ENCODE results near the gene KDM2B. TPM values are rescaled to one million over a fixed set of nuclear protein-coding genes. Genes with fewer than 3 reads are reported as not detected.
A peak's percentile ranks its signal among the peaks of the same experiment; 100 is the strongest.

The KDM2B gene
- polyA plus RNA-seq, 1 experiment: 15.0 TPM

- ChIA-PET CTCF (interaction anchor here (0.7 to 1.8 kb wide), 5 partner anchors 28 to 77 kb away, joined by 3 to 18 read pairs (median 4); no protein-coding TSS in a partner anchor), POLR2A (no interaction called here)
- no peaks in the 10 kb centered on the region for H3K27me3 ChIP-seq (ENCODE audit: control insufficient read depth, insufficient read depth, low read length)
- peak overlapping the region; percentile 57 for H3K4me3 ChIP-seq (ENCODE audit: low read depth, low read length)
- no peak for DNase-seq (ENCODE audit: low read depth)
- no peaks in the 10 kb centered on the region for H3K36me3 ChIP-seq (ENCODE audit: control insufficient read depth, insufficient read depth, low read length)
- TF ChIP-seq CTCF (IDR thresholded peaks at IDR 0.05; ENCODE audit: insufficient read depth, low read depth, low read length): no peak
These were observed 598 bp downstream of the KDM2B start for GRCh38 chr12:121579981-121580868.

- TF ChIP-seq CTCF (IDR thresholded peaks at IDR 0.05; ENCODE audit: insufficient read depth, low read depth, low read length): no peak
- Histone ChIP-seq H3K36me3 (ENCODE audit: control insufficient read depth, insufficient read depth, low read length) (no peaks in the 10 kb centered on the region; the same call in 1 of the 2 replicates), H3K27me3 (ENCODE audit: control insufficient read depth, insufficient read depth, low read length) (no peaks in the 10 kb centered on the region), H3K4me3 (ENCODE audit: low read depth, low read length) (peak overlapping the region; percentile 57)
- POLR2A ChIA-PET: no interaction called here
- CTCF ChIA-PET: interaction anchor here (0.7 to 1.4 kb wide), 4 partner anchors 25 to 78 kb away, joined by 3 to 4 read pairs (median 4); no protein-coding TSS in a partner anchor
- DNase-seq (ENCODE audit: low read depth): no peak
These were observed 1.5 kb downstream of the KDM2B start for GRCh38 chr12:121579190-121579791.

- Histone ChIP-seq H3K36me3 (ENCODE audit: control insufficient read depth, insufficient read depth, low read length) (peaks cover 2% of the 10 kb centered on the region; the same call in 1 of the 2 replicates), H3K27me3 (ENCODE audit: control insufficient read depth, insufficient read depth, low read length) (no peaks in the 10 kb centered on the region), H3K4me3 (ENCODE audit: low read depth, low read length) (peak overlapping the region; percentile 57)
- POLR2A ChIA-PET: no interaction called here
- no peak for TF ChIP-seq CTCF (IDR thresholded peaks at IDR 0.05; ENCODE audit: insufficient read depth, low read depth, low read length)
- DNase-seq (ENCODE audit: low read depth): no peak
- CTCF ChIA-PET: interaction anchor here (0.5 to 4.5 kb wide), 7 partner anchors 24 to 216 kb away, joined by 3 to 26 read pairs (median 3); no protein-coding TSS in a partner anchor
These were observed 2.3 kb downstream of the KDM2B start for GRCh38 chr12:121578230-121579189.

- Histone ChIP-seq H3K36me3 (ENCODE audit: control insufficient read depth, insufficient read depth, low read length) (peaks cover 2% of the 10 kb centered on the region; the same call in 1 of the 2 replicates), H3K4me3 (ENCODE audit: low read depth, low read length) (peak overlapping the region; percentile 57), H3K27me3 (ENCODE audit: control insufficient read depth, insufficient read depth, low read length) (no peaks in the 10 kb centered on the region)
- no peak for DNase-seq (ENCODE audit: low read depth)
- no peak for TF ChIP-seq CTCF (IDR thresholded peaks at IDR 0.05; ENCODE audit: insufficient read depth, low read depth, low read length)
- POLR2A ChIA-PET: no interaction called here
- CTCF ChIA-PET: interaction anchor here (0.9 to 4.5 kb wide), 6 partner anchors 19 to 217 kb away, joined by 3 to 26 read pairs (median 3); partner anchors contain the start of gene ORAI1
These were observed 3.2 kb downstream of the KDM2B start for GRCh38 chr12:121577443-121578180.
